ENCODE data around the gene DIP2B. TPM values are rescaled to one million over a fixed set of nuclear protein-coding genes. Genes with fewer than 3 reads are reported as not detected.
A peak's percentile ranks its signal among the peaks of the same experiment; 100 is the strongest.
"Not testable (repeated sequence)": the region's sequence is repeated elsewhere in the genome, so short reads cannot be mapped to it uniquely, and the experiment has no call there.

The DIP2B gene
- total RNA-seq, 2 experiments from 2014 or later = 29.5 to 30.0 TPM

DNA sequence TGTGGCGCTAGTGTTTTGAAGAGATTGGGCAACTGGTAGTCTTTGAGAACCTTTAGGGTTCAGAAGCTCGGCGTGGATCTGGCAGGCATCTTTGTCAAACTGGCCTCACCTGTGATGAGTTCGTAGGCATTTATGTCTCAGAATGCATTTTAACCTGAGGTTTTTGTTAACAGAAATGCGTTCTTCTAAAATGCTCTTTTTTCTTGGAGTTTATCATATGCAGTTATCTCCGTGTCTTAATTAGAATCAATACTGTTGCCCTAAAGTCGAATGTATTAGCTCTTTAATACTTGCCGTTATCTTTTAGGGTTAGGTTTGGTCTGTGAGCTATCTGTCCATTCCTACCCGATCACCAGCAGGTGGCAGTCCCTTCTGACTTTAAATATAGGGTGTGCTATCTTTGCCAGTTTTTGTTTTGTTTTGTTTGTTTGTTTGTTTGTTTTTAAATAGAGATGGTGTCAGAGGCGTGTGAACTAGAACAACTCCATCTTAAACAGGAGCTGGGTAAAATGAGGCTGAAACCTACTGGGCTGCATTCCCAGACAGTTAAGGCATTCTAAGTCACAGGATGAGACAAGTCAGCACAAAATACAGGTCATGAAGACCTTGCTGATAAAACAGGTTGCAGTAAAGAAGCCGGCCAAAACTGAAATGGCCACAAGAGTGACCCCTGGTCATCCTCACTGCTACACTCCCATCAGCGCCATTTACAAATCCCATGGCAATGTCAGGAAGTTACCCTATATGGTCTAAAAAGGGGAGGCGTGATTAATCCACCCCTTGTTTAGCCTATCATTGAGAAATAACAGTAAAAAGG lies 260.5 kb downstream of the DIP2B start:
- intact Hi-C loops (cut with DNase I, micrococcal nuclease) = loop anchor here (1.0 to 10.0 kb wide), 12 partner anchors 57 to 681 kb away; partner anchors contain the start of genes CELA1 (in 1 of the 2), CSRNP2 (in 1 of the 2), DIP2B (in 1 of the 2) and LIMA1 (in 1 of the 2)
- Histone ChIP-seq H3K4me1 (ENCODE audit: insufficient read depth, low read length) (peaks cover 27% of the 10 kb centered on the region), H3K27ac (ENCODE audit: low read depth in 1 of 2, low read length in 2 of 2) (peak overlapping the region; percentile 60 to 96), H3K4me3 (ENCODE audit: low read length) (peak overlapping the region; percentile 83), H3K36me3 (ENCODE audit: insufficient read depth, low read length) (peaks cover 5% of the 10 kb centered on the region), H3K9me3 (ENCODE audit: control insufficient read depth in 1 of 2, insufficient read depth in 1 of 2, low read length in 2 of 2) (no peaks in the 10 kb centered on the region), H3K27me3 (ENCODE audit: control insufficient read depth in 1 of 2, insufficient read depth in 2 of 2, low read length in 2 of 2) (no peaks in the 10 kb centered on the region)
- Mint-ChIP-seq H3K27ac (peak overlapping the region; percentile 93), H3K36me3 (ENCODE audit: low read depth) (peaks cover 18% of the 10 kb centered on the region), H3K4me1 (ENCODE audit: low read depth) (peaks cover 55% of the 10 kb centered on the region), H3K9me3 (peaks cover 3% of the 10 kb centered on the region), H3K4me3 (peak overlapping the region; percentile 91), H3K27me3 (no peaks in the 10 kb centered on the region)
- peak in 13 of 14 experiments; percentile 8 to 79 (median 30) for DNase-seq
- TF ChIP-seq, protein P1, sequence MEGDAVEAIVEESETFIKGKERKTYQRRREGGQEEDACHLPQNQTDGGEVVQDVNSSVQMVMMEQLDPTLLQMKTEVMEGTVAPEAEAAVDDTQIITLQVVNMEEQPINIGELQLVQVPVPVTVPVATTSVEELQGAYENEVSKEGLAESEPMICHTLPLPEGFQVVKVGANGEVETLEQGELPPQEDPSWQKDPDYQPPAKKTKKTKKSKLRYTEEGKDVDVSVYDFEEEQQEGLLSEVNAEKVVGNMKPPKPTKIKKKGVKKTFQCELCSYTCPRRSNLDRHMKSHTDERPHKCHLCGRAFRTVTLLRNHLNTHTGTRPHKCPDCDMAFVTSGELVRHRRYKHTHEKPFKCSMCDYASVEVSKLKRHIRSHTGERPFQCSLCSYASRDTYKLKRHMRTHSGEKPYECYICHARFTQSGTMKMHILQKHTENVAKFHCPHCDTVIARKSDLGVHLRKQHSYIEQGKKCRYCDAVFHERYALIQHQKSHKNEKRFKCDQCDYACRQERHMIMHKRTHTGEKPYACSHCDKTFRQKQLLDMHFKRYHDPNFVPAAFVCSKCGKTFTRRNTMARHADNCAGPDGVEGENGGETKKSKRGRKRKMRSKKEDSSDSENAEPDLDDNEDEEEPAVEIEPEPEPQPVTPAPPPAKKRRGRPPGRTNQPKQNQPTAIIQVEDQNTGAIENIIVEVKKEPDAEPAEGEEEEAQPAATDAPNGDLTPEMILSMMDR (IDR thresholded peaks at IDR 0.05) = peak; percentile 74
- ChIA-PET POLR2A (interaction anchor here (1.1 to 2.9 kb wide), 19 partner anchors 9 to 1399 kb away, joined by 3 to 29 read pairs (median 9); partner anchors contain the start of genes COX14, CSRNP2, DAZAP2 and DIP2B), CTCF (interaction anchor here (0.7 to 2.4 kb wide), 22 partner anchors 9 to 318 kb away, joined by 3 to 12 read pairs (median 4); partner anchors contain the start of genes CSRNP2, DIP2B and SLC11A2)
- peak; percentile 19 for ATAC-seq (ENCODE audit: poor library complexity)

DNA sequence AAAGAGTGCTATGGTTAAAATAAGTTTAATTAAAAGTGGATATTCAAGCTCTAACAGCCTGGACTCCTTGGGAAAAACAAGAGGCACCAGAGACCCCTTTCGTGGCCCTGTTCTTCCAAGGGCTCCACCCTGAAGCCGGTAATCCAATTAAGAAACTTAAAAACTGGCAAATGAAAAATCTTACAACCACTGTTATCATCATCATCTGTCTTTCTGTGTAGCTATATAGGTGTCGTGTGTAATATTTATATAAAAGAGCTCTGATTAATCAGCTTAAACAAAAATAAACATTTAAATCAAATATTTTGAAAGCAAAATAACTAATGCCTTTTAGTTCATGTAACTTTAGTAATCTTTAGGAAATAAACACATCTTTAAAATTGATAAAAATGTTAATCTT lies 263.6 kb downstream of the DIP2B start:
- H3K4me3 ChIP-seq (ENCODE audit: low read length) = no peak overlapping the region
- TF ChIP-seq, protein P1 (IDR thresholded peaks at IDR 0.05) = no peak
- CTCF ChIA-PET = no interaction called here
- Mint-ChIP-seq H3K9me3 (peaks cover 3% of the 10 kb centered on the region), H3K27me3 (no peaks in the 10 kb centered on the region), H3K36me3 (ENCODE audit: low read depth) (peaks cover 46% of the 10 kb centered on the region), H3K4me1 (ENCODE audit: low read depth) (peaks cover 58% of the 10 kb centered on the region), H3K27ac (peak overlapping the region; percentile 27), H3K4me3 (no peak overlapping the region)
- no peak overlapping the region for H3K27ac ChIP-seq (ENCODE audit: low read depth in 1 of 2, low read length in 2 of 2)
- POLR2A ChIA-PET = interaction anchor here (0.6 kb wide), 1 partner anchor 214 kb away, joined by 3 read pairs; no protein-coding TSS in a partner anchor
- peaks cover 13% of the 10 kb centered on the region for H3K36me3 ChIP-seq (ENCODE audit: insufficient read depth, low read length)
- ATAC-seq (ENCODE audit: poor library complexity) (no peak), DNase-seq (no peak)
- intact Hi-C loops (cut with DNase I, micrococcal nuclease) = loop anchor here (5.0 to 10.0 kb wide), 7 partner anchors 54 to 684 kb away; partner anchors contain the start of genes CELA1 (in 1 of the 2), CSRNP2 (in 1 of the 2), LIMA1 (in 1 of the 2) and SMARCD1 (in 1 of the 2)
- H3K4me1 ChIP-seq (ENCODE audit: insufficient read depth, low read length) = peaks cover 21% of the 10 kb centered on the region
- no peaks in the 10 kb centered on the region for H3K9me3 ChIP-seq (ENCODE audit: control insufficient read depth in 1 of 2, insufficient read depth in 1 of 2, low read length in 2 of 2)
- H3K27me3 ChIP-seq (ENCODE audit: control insufficient read depth in 1 of 2, insufficient read depth in 2 of 2, low read length in 2 of 2) = no peaks in the 10 kb centered on the region

DNA sequence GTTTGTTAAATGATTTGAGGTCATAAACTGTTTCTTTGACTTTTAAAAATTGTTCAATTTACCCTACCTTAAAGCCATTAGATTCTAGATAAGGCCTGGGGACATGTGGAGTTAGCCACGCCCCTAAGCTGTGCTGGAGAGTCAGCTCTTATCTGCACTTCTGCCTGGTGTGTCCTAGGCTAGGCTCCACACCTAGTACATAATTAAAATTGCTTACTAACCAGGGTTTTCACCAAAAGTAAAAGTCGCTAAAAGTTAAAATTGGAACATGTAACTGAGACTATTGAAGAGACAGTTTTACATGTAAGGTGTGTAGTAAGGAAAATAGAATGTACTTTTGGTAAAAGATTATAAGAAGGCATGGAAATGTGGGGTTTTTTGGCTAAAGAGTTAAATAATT lies 264.0 kb downstream of the DIP2B start:
- H3K4me3 Mint-ChIP-seq; ATAC-seq (ENCODE audit: poor library complexity); H3K27ac ChIP-seq (ENCODE audit: low read depth in 1 of 2, low read length in 2 of 2); H3K27me3 Mint-ChIP-seq; H3K27me3 ChIP-seq (ENCODE audit: control insufficient read depth in 1 of 2, insufficient read depth in 2 of 2, low read length in 2 of 2); DNase-seq; CTCF ChIA-PET; H3K4me3 ChIP-seq (ENCODE audit: low read length); H3K9me3 ChIP-seq (ENCODE audit: control insufficient read depth in 1 of 2, insufficient read depth in 1 of 2, low read length in 2 of 2); POLR2A ChIA-PET; H3K9me3 Mint-ChIP-seq: not testable (repeated sequence)
- peaks cover 55% of the 10 kb centered on the region for H3K4me1 Mint-ChIP-seq (ENCODE audit: low read depth)
- H3K36me3 ChIP-seq (ENCODE audit: insufficient read depth, low read length) = peaks cover 13% of the 10 kb centered on the region
- H3K4me1 ChIP-seq (ENCODE audit: insufficient read depth, low read length) = peaks cover 20% of the 10 kb centered on the region
- H3K36me3 Mint-ChIP-seq (ENCODE audit: low read depth) = peaks cover 46% of the 10 kb centered on the region
- peak overlapping the region; percentile 24 for H3K27ac Mint-ChIP-seq
- intact Hi-C loops (cut with DNase I, micrococcal nuclease) = loop anchor here (5.0 to 10.0 kb wide), 7 partner anchors 53 to 684 kb away; partner anchors contain the start of genes CELA1 (in 1 of the 2), CSRNP2 (in 1 of the 2), LIMA1 (in 1 of the 2) and SMARCD1 (in 1 of the 2)

All from CD4-positive, alpha-beta T cell (primary cell).